ENCODE results near the gene HOATZ.
A peak's percentile ranks its signal among the peaks of the same experiment; 100 is the strongest.

The HOATZ gene

GRCh38 chr11:111540937-111541253 lies 26.3 kb downstream of the HOATZ start:
- Histone ChIP-seq H3K9me2 (ENCODE audit: low read depth, low read length) (no peaks in the 10 kb centered on the region), H3K4me3 (ENCODE audit: low read depth, low read length, poor library complexity, severe bottlenecking) (peak overlapping the region; percentile 13), H3K9ac (ENCODE audit: low read length) (no peak overlapping the region), H2AFZ (ENCODE audit: low read length) (no peak overlapping the region), H3K4me1 (ENCODE audit: insufficient read depth, low read length, severe bottlenecking) (no peaks in the 10 kb centered on the region), H3K9me3 (ENCODE audit: low read length) (0 out of 2 replicates have a peak, but pooled peaks cover 3% of the 10 kb centered on the region), H3K27ac (ENCODE audit: low read depth, low read length, poor library complexity, severe bottlenecking) (no peak overlapping the region), H3K4me2 (ENCODE audit: low read length) (peak overlapping the region; percentile 7; the same call in 1 of the 2 replicates), H4K20me1 (ENCODE audit: insufficient read depth, low read length) (no peaks in the 10 kb centered on the region), H3F3A (ENCODE audit: insufficient read depth, low read length) (no peaks in the 10 kb centered on the region), H3K36me3 (ENCODE audit: insufficient read depth, low read length) (no peaks in the 10 kb centered on the region), H3K27me3 (ENCODE audit: insufficient read depth, low read length) (peaks cover 24% of the 10 kb centered on the region), H3K79me2 (ENCODE audit: insufficient read depth, low read length) (no peaks in the 10 kb centered on the region)
- no peak for TF ChIP-seq EZH2 (IDR thresholded peaks at IDR 0.05; ENCODE audit: borderline replicate concordance, low read length)
- TF ChIP-seq CTCF (IDR thresholded peaks at IDR 0.05; ENCODE audit: low read length): no peak

- H3K9ac ChIP-seq (ENCODE audit: low read length): no peak overlapping the region
- H3K9me3 ChIP-seq (ENCODE audit: low read length): 0 out of 2 replicates have a peak, but pooled peaks cover 3% of the 10 kb centered on the region
- no peaks in the 10 kb centered on the region for H3K79me2 ChIP-seq (ENCODE audit: insufficient read depth, low read length)
- H3K9me2 ChIP-seq (ENCODE audit: low read depth, low read length): no peaks in the 10 kb centered on the region
- H3K27me3 ChIP-seq (ENCODE audit: insufficient read depth, low read length): peaks cover 24% of the 10 kb centered on the region
- H3K27ac ChIP-seq (ENCODE audit: low read depth, low read length, poor library complexity, severe bottlenecking): no peak overlapping the region
- TF ChIP-seq CTCF (IDR thresholded peaks at IDR 0.05; ENCODE audit: low read length): no peak
- no peak for TF ChIP-seq EZH2 (IDR thresholded peaks at IDR 0.05; ENCODE audit: borderline replicate concordance, low read length)
- no peak overlapping the region for H2AFZ ChIP-seq (ENCODE audit: low read length)
- H4K20me1 ChIP-seq (ENCODE audit: insufficient read depth, low read length): no peaks in the 10 kb centered on the region
- no peak overlapping the region for H3K4me2 ChIP-seq (ENCODE audit: low read length)
- H3K4me3 ChIP-seq (ENCODE audit: low read depth, low read length, poor library complexity, severe bottlenecking): no peak overlapping the region
- no peaks in the 10 kb centered on the region for H3F3A ChIP-seq (ENCODE audit: insufficient read depth, low read length)
- no peaks in the 10 kb centered on the region for H3K36me3 ChIP-seq (ENCODE audit: insufficient read depth, low read length)
- H3K4me1 ChIP-seq (ENCODE audit: insufficient read depth, low read length, severe bottlenecking): no peaks in the 10 kb centered on the region
Measured at GRCh38 chr11:111541254-111542061, 26.9 kb downstream of the HOATZ start.

- Histone ChIP-seq H3K79me2 (ENCODE audit: insufficient read depth, low read length) (no peaks in the 10 kb centered on the region), H3K4me2 (ENCODE audit: low read length) (no peak overlapping the region), H3K4me3 (ENCODE audit: low read depth, low read length, poor library complexity, severe bottlenecking) (no peak overlapping the region), H3K9ac (ENCODE audit: low read length) (no peak overlapping the region), H3K9me2 (ENCODE audit: low read depth, low read length) (no peaks in the 10 kb centered on the region), H3F3A (ENCODE audit: insufficient read depth, low read length) (no peaks in the 10 kb centered on the region), H3K4me1 (ENCODE audit: insufficient read depth, low read length, severe bottlenecking) (no peaks in the 10 kb centered on the region), H4K20me1 (ENCODE audit: insufficient read depth, low read length) (no peaks in the 10 kb centered on the region), H3K27me3 (ENCODE audit: insufficient read depth, low read length) (peaks cover 17% of the 10 kb centered on the region), H2AFZ (ENCODE audit: low read length) (no peak overlapping the region), H3K27ac (ENCODE audit: low read depth, low read length, poor library complexity, severe bottlenecking) (no peak overlapping the region), H3K36me3 (ENCODE audit: insufficient read depth, low read length) (no peaks in the 10 kb centered on the region), H3K9me3 (ENCODE audit: low read length) (0 out of 2 replicates have a peak, but pooled peaks cover 3% of the 10 kb centered on the region)
- no peak for TF ChIP-seq CTCF (IDR thresholded peaks at IDR 0.05; ENCODE audit: low read length)
- no peak for TF ChIP-seq EZH2 (IDR thresholded peaks at IDR 0.05; ENCODE audit: borderline replicate concordance, low read length)
Measured at GRCh38 chr11:111542606-111543275, 28.2 kb downstream of the HOATZ start.
